K562 (cell line): Measurements from ENCODE around the gene QPRT. TPM values are rescaled to one million over a fixed set of nuclear protein-coding genes. Genes with fewer than 3 reads are reported as not detected.

Experiments used
- C11orf30 ChIP-seq: fragments of 450-650 bp; IDR thresholded peaks from 2 replicates; pipeline ENCODE4 v1.6.1; 2016; ENCODE audit warnings: low read depth, mild to moderate bottlenecking
- ELF1 ChIP-seq: fragments of 200-800 bp; sonication (Bioruptor generic); IDR thresholded peaks from 2 replicates; pipeline ENCODE4 v1.6.1; 2016; ENCODE audit warnings: missing genetic modification characterization, missing compliant biosample characterization
- FOXA1 ChIP-seq: fragments of 450-650 bp; IDR thresholded peaks from 2 replicates; pipeline ENCODE4 v1.6.1; 2016; ENCODE audit warnings: mild to moderate bottlenecking, borderline replicate concordance
- HDAC1 ChIP-seq, 2 experiments: fragments of 450-650 bp; IDR thresholded peaks; 2 replicates each; pipeline ENCODE4 v1.6.1; 2016 to 2017; ENCODE audit warnings: inconsistent platforms in 1 of 2, mild to moderate bottlenecking in 1 of 2, moderate library complexity in 1 of 2
- MTA2 ChIP-seq: fragments of 450-650 bp; IDR thresholded peaks from 2 replicates; pipeline ENCODE4 v1.6.1; 2016; ENCODE audit warnings: low read depth
- NR4A1 ChIP-seq, 2 experiments: fragments of 250-450 bp in 1 of 2; fragments of 450-650 bp in 1 of 2; sonication (Bioruptor Pico) in 1 of 2; IDR thresholded peaks; 2 replicates each; pipeline versions ENCODE4 v1.4.0 to v1.6.1; 2016 to 2020; ENCODE audit warnings: mild to moderate bottlenecking in 2 of 2, missing compliant biosample characterization in 1 of 2, missing genetic modification characterization in 1 of 2, moderate library complexity in 1 of 2
- POLR2G ChIP-seq: fragments of 200-400 bp; formaldehyde crosslinking; IDR thresholded peaks from 2 replicates; pipeline ENCODE4 v1.6.1; 2017; ENCODE audit warnings: low read depth, mild to moderate bottlenecking, antibody characterized with exemption, low read length, moderate library complexity
- POU5F1 ChIP-seq: fragments of 150-350 bp; IDR thresholded peaks from 2 replicates; pipeline ENCODE4 v1.6.1; 2014; ENCODE audit warnings: borderline replicate concordance, low read length, low read depth, mild to moderate bottlenecking; ENCODE audit not compliant: partially characterized antibody
- SRSF1 ChIP-seq: fragments of 200-400 bp; formaldehyde crosslinking; IDR thresholded peaks from 2 replicates; pipeline ENCODE4 v1.6.1; 2017; ENCODE audit warnings: mild to moderate bottlenecking, low read depth, low read length, moderate library complexity
- TBP ChIP-seq: optimal IDR thresholded peaks from 2 replicates; pipeline ENCODE3; 2011; ENCODE audit warnings: low read depth, low read length, improper control_type of control experiment
- ZNF696 ChIP-seq: fragments of 250-450 bp; sonication (Bioruptor Pico); conservative IDR thresholded peaks from 2 replicates; pipeline ENCODE4 v1.4.0; 2020; ENCODE audit warnings: mild to moderate bottlenecking, moderate library complexity
- ZNF76 ChIP-seq: fragments of 250-450 bp; sonication (Bioruptor Pico); IDR thresholded peaks from 2 replicates; pipeline ENCODE4 v1.4.0; 2020; ENCODE audit warnings: mild to moderate bottlenecking, moderate library complexity, borderline replicate concordance
- ZNF785 ChIP-seq: fragments of 250-450 bp; sonication (Bioruptor Pico); IDR thresholded peaks from 2 replicates; pipeline ENCODE4 v1.4.0; 2020; ENCODE audit warnings: mild to moderate bottlenecking
- polyA plus RNA-seq, 8 experiments: library from polyadenylated mRNA; depleted of rRNA in 4 of 8; stranded (reverse) in 5 of 8; unstranded in 3 of 8; fragments of >200 nt; fragmentation: Nextera tagmentation in 2 of 8; fragmentation: Illumina TruSeq in 1 of 8; extraction: Ambion mirVana in 2 of 8; extraction: Trizol in 1 of 8; gene quantifications; 2 replicates each; pipeline versions ENCODE4 v1.2.1 to v1.2.3, GENCODE V29; 2011 to 2014; ENCODE audit warnings: inconsistent platforms in 1 of 8, missing spikeins in 1 of 8
- total RNA-seq, 7 experiments: library from RNA; depleted of rRNA in 6 of 7; stranded (reverse); fragments of >200 nt in 6 of 7; fragmentation: Illumina TruSeq in 2 of 7; extraction: Trizol in 2 of 7; gene quantifications; 2 replicates each; pipeline versions ENCODE4 v1.2.1 to v1.2.3, GENCODE V29; 2011 to 2021; ENCODE audit warnings: low replicate concordance in 1 of 7
- TF ChIP-seq, protein P1 (sequence below): sonication (generic); formaldehyde crosslinking; IDR thresholded peaks from 2 replicates; pipeline ENCODE4 v1.4.0; 2020; ENCODE audit warnings: mild to moderate bottlenecking, missing genetic modification reagents
- TF ChIP-seq, protein P2 (sequence below): fragments of 450-650 bp; IDR thresholded peaks from 2 replicates; pipeline ENCODE4 v1.6.1; 2017; ENCODE audit warnings: antibody characterized with exemption
- TF ChIP-seq, protein P3 (sequence below): fragments of 450-650 bp; formaldehyde crosslinking; IDR thresholded peaks from 2 replicates; pipeline ENCODE4 v1.4.0; 2020; ENCODE audit warnings: mild to moderate bottlenecking, moderate library complexity
- TF ChIP-seq, protein P4 (sequence below): fragments of 250-450 bp; sonication (Bioruptor Pico); IDR thresholded peaks from 2 replicates; pipeline ENCODE4 v1.8.0; 2022; ENCODE audit warnings: moderate library complexity, mild to moderate bottlenecking, inconsistent platforms

Gene QPRT
- total and polyA plus RNA-seq, 9 of the 15 experiments (the other 6 are each of a cell fraction or from before 2014, with no cell fraction given) = 7.7 to 112 (median 64.1) TPM

GRCh38 chr16:29663016-29663806 lies 15.8 kb upstream of the QPRT start, which contains the start of gene SPN (continued):
- TF ChIP-seq, protein P1, sequence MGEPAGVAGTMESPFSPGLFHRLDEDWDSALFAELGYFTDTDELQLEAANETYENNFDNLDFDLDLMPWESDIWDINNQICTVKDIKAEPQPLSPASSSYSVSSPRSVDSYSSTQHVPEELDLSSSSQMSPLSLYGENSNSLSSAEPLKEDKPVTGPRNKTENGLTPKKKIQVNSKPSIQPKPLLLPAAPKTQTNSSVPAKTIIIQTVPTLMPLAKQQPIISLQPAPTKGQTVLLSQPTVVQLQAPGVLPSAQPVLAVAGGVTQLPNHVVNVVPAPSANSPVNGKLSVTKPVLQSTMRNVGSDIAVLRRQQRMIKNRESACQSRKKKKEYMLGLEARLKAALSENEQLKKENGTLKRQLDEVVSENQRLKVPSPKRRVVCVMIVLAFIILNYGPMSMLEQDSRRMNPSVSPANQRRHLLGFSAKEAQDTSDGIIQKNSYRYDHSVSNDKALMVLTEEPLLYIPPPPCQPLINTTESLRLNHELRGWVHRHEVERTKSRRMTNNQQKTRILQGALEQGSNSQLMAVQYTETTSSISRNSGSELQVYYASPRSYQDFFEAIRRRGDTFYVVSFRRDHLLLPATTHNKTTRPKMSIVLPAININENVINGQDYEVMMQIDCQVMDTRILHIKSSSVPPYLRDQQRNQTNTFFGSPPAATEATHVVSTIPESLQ (CRISPR knock-in tag) = no peak
- TF ChIP-seq, protein P2, sequence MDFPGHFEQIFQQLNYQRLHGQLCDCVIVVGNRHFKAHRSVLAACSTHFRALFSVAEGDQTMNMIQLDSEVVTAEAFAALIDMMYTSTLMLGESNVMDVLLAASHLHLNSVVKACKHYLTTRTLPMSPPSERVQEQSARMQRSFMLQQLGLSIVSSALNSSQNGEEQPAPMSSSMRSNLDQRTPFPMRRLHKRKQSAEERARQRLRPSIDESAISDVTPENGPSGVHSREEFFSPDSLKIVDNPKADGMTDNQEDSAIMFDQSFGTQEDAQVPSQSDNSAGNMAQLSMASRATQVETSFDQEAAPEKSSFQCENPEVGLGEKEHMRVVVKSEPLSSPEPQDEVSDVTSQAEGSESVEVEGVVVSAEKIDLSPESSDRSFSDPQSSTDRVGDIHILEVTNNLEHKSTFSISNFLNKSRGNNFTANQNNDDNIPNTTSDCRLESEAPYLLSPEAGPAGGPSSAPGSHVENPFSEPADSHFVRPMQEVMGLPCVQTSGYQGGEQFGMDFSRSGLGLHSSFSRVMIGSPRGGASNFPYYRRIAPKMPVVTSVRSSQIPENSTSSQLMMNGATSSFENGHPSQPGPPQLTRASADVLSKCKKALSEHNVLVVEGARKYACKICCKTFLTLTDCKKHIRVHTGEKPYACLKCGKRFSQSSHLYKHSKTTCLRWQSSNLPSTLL = no peak
- no peak for TF ChIP-seq ZNF696
- no peak for TF ChIP-seq SRSF1
- no peak; the same call in 1 of the 2 replicates for TF ChIP-seq NR4A1 (CRISPR knock-in tag; IDR thresholded peaks at IDR 0.05)
- peak; percentile 55; the same call in 1 of the 2 replicates for TF ChIP-seq NR4A1 (tag; IDR thresholded peaks at IDR 0.05)
- TF ChIP-seq ZNF785 = no peak
- TF ChIP-seq POU5F1 = no peak
- 0 out of 2 replicates have a peak, but pooled peaks have one; percentile 37 for TF ChIP-seq ELF1 (tag)
- peak; percentile 5; the same call in 1 of the 2 replicates for TF ChIP-seq ZNF76 (CRISPR knock-in tag)
- no peak for TF ChIP-seq FOXA1
- TF ChIP-seq MTA2 = peak; percentile 78
- peak in 1 of 2 experiments; percentile 73; a peak in 1 of 4 replicates for TF ChIP-seq HDAC1 (IDR thresholded peaks at IDR 0.05)
- no peak for TF ChIP-seq C11orf30
- peak; percentile 94 for TF ChIP-seq POLR2G
- TF ChIP-seq, protein P3, sequence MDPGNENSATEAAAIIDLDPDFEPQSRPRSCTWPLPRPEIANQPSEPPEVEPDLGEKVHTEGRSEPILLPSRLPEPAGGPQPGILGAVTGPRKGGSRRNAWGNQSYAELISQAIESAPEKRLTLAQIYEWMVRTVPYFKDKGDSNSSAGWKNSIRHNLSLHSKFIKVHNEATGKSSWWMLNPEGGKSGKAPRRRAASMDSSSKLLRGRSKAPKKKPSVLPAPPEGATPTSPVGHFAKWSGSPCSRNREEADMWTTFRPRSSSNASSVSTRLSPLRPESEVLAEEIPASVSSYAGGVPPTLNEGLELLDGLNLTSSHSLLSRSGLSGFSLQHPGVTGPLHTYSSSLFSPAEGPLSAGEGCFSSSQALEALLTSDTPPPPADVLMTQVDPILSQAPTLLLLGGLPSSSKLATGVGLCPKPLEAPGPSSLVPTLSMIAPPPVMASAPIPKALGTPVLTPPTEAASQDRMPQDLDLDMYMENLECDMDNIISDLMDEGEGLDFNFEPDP (CRISPR knock-in tag) = no peak
- TF ChIP-seq, protein P4, sequence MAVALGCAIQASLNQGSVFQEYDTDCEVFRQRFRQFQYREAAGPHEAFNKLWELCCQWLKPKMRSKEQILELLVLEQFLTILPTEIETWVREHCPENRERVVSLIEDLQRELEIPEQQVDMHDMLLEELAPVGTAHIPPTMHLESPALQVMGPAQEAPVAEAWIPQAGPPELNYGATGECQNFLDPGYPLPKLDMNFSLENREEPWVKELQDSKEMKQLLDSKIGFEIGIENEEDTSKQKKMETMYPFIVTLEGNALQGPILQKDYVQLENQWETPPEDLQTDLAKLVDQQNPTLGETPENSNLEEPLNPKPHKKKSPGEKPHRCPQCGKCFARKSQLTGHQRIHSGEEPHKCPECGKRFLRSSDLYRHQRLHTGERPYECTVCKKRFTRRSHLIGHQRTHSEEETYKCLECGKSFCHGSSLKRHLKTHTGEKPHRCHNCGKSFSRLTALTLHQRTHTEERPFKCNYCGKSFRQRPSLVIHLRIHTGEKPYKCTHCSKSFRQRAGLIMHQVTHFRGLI = peak; percentile 92; the same call in 1 of the 2 replicates
- TF ChIP-seq TBP = peak; percentile 89
